ENCODE results near the gene IL22RA2. TPM values are rescaled to one million over a fixed set of nuclear protein-coding genes. Genes with fewer than 3 reads are reported as not detected.

Gene IL22RA2
- total RNA-seq, 1 experiment from 2014 or later: not detected

GRCh38 chr6:137134483-137134882 lies 39.0 kb downstream of the IL22RA2 start (continued):
- TF ChIP-seq ZNF281 (CRISPR knock-in tag; IDR thresholded peaks at IDR 0.05) (no peak), IRF1 (CRISPR knock-in tag; IDR thresholded peaks at IDR 0.05) (no peak), ZNF138 (CRISPR knock-in tag; conservative IDR thresholded peaks at IDR 0.05) (no peak), MAX (CRISPR knock-in tag; IDR thresholded peaks at IDR 0.05) (no peak), ATF6 (CRISPR knock-in tag; IDR thresholded peaks at IDR 0.05) (no peak)

GRCh38 chr6:137133122-137133521 lies 40.3 kb downstream of the IL22RA2 start:
- H3K4me1 Mint-ChIP-seq: no peaks in the 10 kb centered on the region
- H3K36me3 Mint-ChIP-seq: peaks cover 9% of the 10 kb centered on the region; the same call in 1 of the 2 replicates
- ChIA-PET POLR2A (no interaction called here), CTCF (interaction anchor here (0.8 to 1.4 kb wide), 5 partner anchors 12 to 509 kb away, joined by 3 to 15 read pairs (median 4); no protein-coding TSS in a partner anchor)
- no peak overlapping the region for H3K27ac Mint-ChIP-seq
- H3K4me3 Mint-ChIP-seq: no peak overlapping the region
- H3K9me3 Mint-ChIP-seq: peaks cover 25% of the 10 kb centered on the region
- peak; percentile 95 for ATAC-seq
- no peaks in the 10 kb centered on the region for H3K27me3 Mint-ChIP-seq (ENCODE audit: low read depth)
- TF ChIP-seq NR3C1 (CRISPR knock-in tag; conservative IDR thresholded peaks at IDR 0.05; ENCODE audit: low read depth) (no peak), NFYB (CRISPR knock-in tag; conservative IDR thresholded peaks at IDR 0.05; ENCODE audit: low read depth) (no peak), ZNF671 (CRISPR knock-in tag; IDR thresholded peaks at IDR 0.05) (no peak)
- peak; percentile 29 for DNase-seq (ENCODE audit: low spot score)

- CTCF ChIA-PET: no interaction called here
- no peaks in the 10 kb centered on the region; the same call in 1 of the 2 replicates for H3K36me3 Mint-ChIP-seq
- H3K27me3 Mint-ChIP-seq (ENCODE audit: low read depth): no peaks in the 10 kb centered on the region
- H3K27ac Mint-ChIP-seq: no peak overlapping the region
- no peak overlapping the region for H3K4me3 Mint-ChIP-seq
- ATAC-seq (no peak), DNase-seq (ENCODE audit: low spot score) (no peak)
- POLR2A ChIA-PET: no interaction called here
- H3K4me1 Mint-ChIP-seq: no peaks in the 10 kb centered on the region
- H3K9me3 Mint-ChIP-seq: peaks cover 38% of the 10 kb centered on the region
- no peak for TF ChIP-seq RORB (CRISPR knock-in tag; IDR thresholded peaks at IDR 0.05)
- TF ChIP-seq IRF1 (CRISPR knock-in tag; IDR thresholded peaks at IDR 0.05): no peak
- no peak for TF ChIP-seq CTCF (IDR thresholded peaks at IDR 0.05)
- TF ChIP-seq ZNF425 (CRISPR knock-in tag; conservative IDR thresholded peaks at IDR 0.05): no peak
- TF ChIP-seq ZNF416 (CRISPR knock-in tag; IDR thresholded peaks at IDR 0.05): no peak
- TF ChIP-seq SMAD4 (CRISPR knock-in tag; IDR thresholded peaks at IDR 0.05): no peak
These were observed 46.5 kb downstream of the IL22RA2 start for GRCh38 chr6:137126875-137127485.

Measured in WTC11 (cell line).